Tibial nerve (tissue), 4 donors: ENCODE data around the gene SRGAP3. TPM values are rescaled to one million over a fixed set of nuclear protein-coding genes. Genes with fewer than 3 reads are reported as not detected.

Experiments used
- DNase-seq, 2 donors: peaks; one replicate each; pipeline ENCODE4 v3.0.0-alpha.2; 2019; ENCODE audit warnings: low spot score in 2 of 2
- H3K27ac ChIP-seq, 4 donors: fragments of 200-600 bp; sonication (generic) in 3 of 4; one replicate each; pipeline ENCODE4 v1.5.1; 2017 to 2019; ENCODE audit warnings: mild to moderate bottlenecking in 1 of 4
- H3K27me3 ChIP-seq, 2 donors: fragments of 200-600 bp; sonication (generic) in 1 of 2; one replicate each; pipeline versions ENCODE4 v1.5.1 to v1.6.0; 2017 to 2019
- H3K36me3 ChIP-seq, 3 donors: fragments of 200-600 bp; sonication (generic); one replicate each; pipeline ENCODE4 v1.5.1; 2018 to 2019
- H3K4me1 ChIP-seq, 4 donors: fragments of 200-600 bp; sonication (generic) in 3 of 4; one replicate each; pipeline ENCODE4 v1.5.1; 2017 to 2019
- H3K4me3 ChIP-seq, 4 donors: fragments of 200-600 bp; sonication (generic) in 3 of 4; one replicate each; pipeline ENCODE4 v1.5.1; 2017 to 2019; ENCODE audit warnings: mild to moderate bottlenecking in 1 of 4, moderate library complexity in 1 of 4
- H3K9me3 ChIP-seq, 4 donors: fragments of 200-600 bp; sonication (generic) in 3 of 4; one replicate each; pipeline ENCODE4 v1.5.1; 2017 to 2019
- CTCF ChIP-seq, 5 experiments: fragments of 200-600 bp in 3 of 5; fragments of 450-650 bp in 2 of 5; sonication (generic) in 3 of 5; IDR thresholded peaks; one replicate each; pipeline ENCODE4 v1.5.1; 2016 to 2019; ENCODE audit warnings: antibody characterized with exemption in 5 of 5, mild to moderate bottlenecking in 3 of 5, moderate library complexity in 2 of 5
- EP300 ChIP-seq, 2 donors: sonication (generic); formaldehyde crosslinking; IDR thresholded peaks; one replicate each; pipeline ENCODE4 v1.6.1; 2017; ENCODE audit warnings: antibody characterized with exemption in 2 of 2, mild to moderate bottlenecking in 1 of 2
- POLR2A ChIP-seq, 2 donors: fragments of 450-650 bp; IDR thresholded peaks; one replicate each; pipeline ENCODE4 v1.6.1; 2017; ENCODE audit warnings: antibody characterized with exemption in 2 of 2, mild to moderate bottlenecking in 2 of 2, moderate library complexity in 2 of 2
- WGBS, 2 donors: methylation state at CpG; one replicate each; pipeline ENCODE4 v1.1.5; 2018; 5-methylcytosine and 5-hydroxymethylcytosine counted together
- total RNA-seq, 4 donors: library from RNA; depleted of rRNA; stranded (reverse); fragments of >200 nt; gene quantifications; one replicate each; pipeline ENCODE4 v1.1.0, GENCODE V29; 2016

The SRGAP3 gene
- total RNA-seq, 4 donors from 2014 or later: 11.7 to 18.0 (median 15.1) TPM

- TF ChIP-seq CTCF (IDR thresholded peaks at IDR 0.05) (no peak), POLR2A (IDR thresholded peaks at IDR 0.05) (no peak), EP300 (IDR thresholded peaks at IDR 0.05) (no peak)
- no peak overlapping the region for H3K4me3 ChIP-seq
- no peaks in the 10 kb centered on the region for H3K9me3 ChIP-seq
- H3K4me1 ChIP-seq: no peaks in the 10 kb centered on the region
- H3K27ac ChIP-seq: no peak overlapping the region
- DNase-seq: no peak
- no peaks in the 10 kb centered on the region for H3K27me3 ChIP-seq
- WGBS, 2 donors: 81 to 83% methylated on average over 2 of the region's 2 CpGs
- H3K36me3 ChIP-seq: no peaks in the 10 kb centered on the region
Observed at GRCh38 chr3:9222956-9223639, 26.3 kb downstream of the SRGAP3 start.

GRCh38 chr3:9222049-9222448 is 27.4 kb downstream of the SRGAP3 start:
- H3K27me3 ChIP-seq: no peaks in the 10 kb centered on the region
- WGBS, 2 donors: 78 to 88% methylated on average over 2 of the region's 2 CpGs

GRCh38 chr3:9218514-9218846 is 31.0 kb downstream of the SRGAP3 start:
- Histone ChIP-seq H3K27ac (no peak overlapping the region), H3K4me1 (peaks cover 0 to 7% (median 0%) of the 10 kb centered on the region in 4 donors), H3K27me3 (no peaks in the 10 kb centered on the region), H3K36me3 (no peaks in the 10 kb centered on the region), H3K4me3 (no peak overlapping the region), H3K9me3 (no peaks in the 10 kb centered on the region)
- TF ChIP-seq CTCF (IDR thresholded peaks at IDR 0.05): no peak
- no peak for TF ChIP-seq EP300 (IDR thresholded peaks at IDR 0.05)
- no peak for TF ChIP-seq POLR2A (IDR thresholded peaks at IDR 0.05)
- 97 to 100% methylated on average over 3 of the region's 3 CpGs for WGBS, 2 donors
- DNase-seq: no peak

More at GRCh38 chr3:9222049-9222448, 27.4 kb downstream of the SRGAP3 start:
- TF ChIP-seq CTCF (IDR thresholded peaks at IDR 0.05) (no peak), POLR2A (IDR thresholded peaks at IDR 0.05) (no peak), EP300 (IDR thresholded peaks at IDR 0.05) (no peak)
- Histone ChIP-seq H3K36me3 (no peaks in the 10 kb centered on the region), H3K4me3 (no peak overlapping the region), H3K4me1 (no peaks in the 10 kb centered on the region), H3K27ac (no peak overlapping the region), H3K9me3 (no peaks in the 10 kb centered on the region)
- DNase-seq: no peak

GRCh38 chr3:9217784-9218513 is 31.5 kb downstream of the SRGAP3 start:
- TF ChIP-seq EP300 (IDR thresholded peaks at IDR 0.05): no peak
- TF ChIP-seq CTCF (IDR thresholded peaks at IDR 0.05): no peak
- TF ChIP-seq POLR2A (IDR thresholded peaks at IDR 0.05): no peak
- 78 to 81% methylated on average over 8 of the region's 8 CpGs for WGBS, 2 donors
- H3K4me1 ChIP-seq: peaks cover 0 to 7% (median 0%) of the 10 kb centered on the region in 4 donors
- DNase-seq: no peak
- no peak overlapping the region for H3K4me3 ChIP-seq
- H3K36me3 ChIP-seq: no peaks in the 10 kb centered on the region
- H3K27ac ChIP-seq: no peak overlapping the region
- H3K27me3 ChIP-seq: no peaks in the 10 kb centered on the region
- H3K9me3 ChIP-seq: no peaks in the 10 kb centered on the region

GRCh38 chr3:9216736-9217135 is 32.7 kb downstream of the SRGAP3 start:
- H3K4me1 ChIP-seq: peaks cover 0 to 7% (median 0%) of the 10 kb centered on the region in 4 donors
- no peaks in the 10 kb centered on the region for H3K27me3 ChIP-seq
- DNase-seq: no peak
- no peaks in the 10 kb centered on the region for H3K9me3 ChIP-seq
- H3K27ac ChIP-seq: no peak overlapping the region
- TF ChIP-seq CTCF (IDR thresholded peaks at IDR 0.05) (no peak), POLR2A (IDR thresholded peaks at IDR 0.05) (no peak), EP300 (IDR thresholded peaks at IDR 0.05) (no peak)
- no peaks in the 10 kb centered on the region for H3K36me3 ChIP-seq
- WGBS, 2 donors: 91 to 92% methylated on average over 14 of the region's 14 CpGs
- H3K4me3 ChIP-seq: no peak overlapping the region
